ENCODE results near the gene NFYC.

The NFYC gene

GRCh38 chr1:40740039-40740996, 48.8 kb downstream of the NFYC start:
- no peak for DNase-seq

- no peak for DNase-seq
These were observed 49.7 kb downstream of the NFYC start for GRCh38 chr1:40740997-40741736.

- no peak for DNase-seq
These were observed 51.0 kb downstream of the NFYC start for GRCh38 chr1:40742363-40743061.

GRCh38 chr1:40743452-40743851, 51.9 kb downstream of the NFYC start:
- DNase-seq, result no peak

GRCh38 chr1:40743860-40744259, 52.4 kb downstream of the NFYC start:
- no peak for DNase-seq

GRCh38 chr1:40745176-40745575, 53.7 kb downstream of the NFYC start:
- DNase-seq, result no peak

GRCh38 chr1:40746344-40747090, 55.0 kb downstream of the NFYC start:
- DNase-seq, result no peak

- DNase-seq, result no peak
These were observed 57.6 kb downstream of the NFYC start for GRCh38 chr1:40748841-40749718.

- no peak for DNase-seq
These were observed 58.3 kb downstream of the NFYC start for GRCh38 chr1:40749817-40750216.

- no peak for DNase-seq
These were observed 59.0 kb downstream of the NFYC start for GRCh38 chr1:40750451-40750908.

- DNase-seq, result no peak
These were observed 60.3 kb downstream of the NFYC start for GRCh38 chr1:40751802-40752201.

GRCh38 chr1:40753142-40753882, 61.8 kb downstream of the NFYC start:
- no peak for DNase-seq

GRCh38 chr1:40754201-40754600, 62.7 kb downstream of the NFYC start:
- no peak for DNase-seq

- DNase-seq, result no peak
These were observed 63.6 kb downstream of the NFYC start for GRCh38 chr1:40755067-40755466.

GRCh38 chr1:40756523-40756922, 65.0 kb downstream of the NFYC start:
- DNase-seq, result no peak

- no peak for DNase-seq
These were observed 65.6 kb downstream of the NFYC start for GRCh38 chr1:40757084-40757483.

- no peak for DNase-seq
These were observed 66.5 kb downstream of the NFYC start for GRCh38 chr1:40758004-40758403.

- DNase-seq, result no peak
These were observed 67.3 kb downstream of the NFYC start for GRCh38 chr1:40758578-40759343.

- no peak for DNase-seq
These were observed 69.5 kb downstream of the NFYC start for GRCh38 chr1:40760984-40761383.
